OCI-LY1 (cell line): ENCODE results near the gene DNMT3A.

ENCODE experiments used
- EZH2 ChIP-seq: fragments of 200-600 bp; sonication (generic), shearing (Covaris generic); IDR thresholded peaks from 2 replicates; pipeline ENCODE4 v1.8.0; 2017; ENCODE audit warnings: borderline replicate concordance, mixed run types, mild to moderate bottlenecking, antibody characterized with exemption, low read length, moderate library complexity, mixed read lengths
- TF ChIP-seq, protein P1 (sequence below): fragments of 200-600 bp; sonication (generic), shearing (Covaris generic); IDR thresholded peaks from 2 replicates; pipeline ENCODE4 v1.5.1; 2017; ENCODE audit warnings: mild to moderate bottlenecking, antibody characterized with exemption, low read length, moderate library complexity, mixed read lengths

DNA sequence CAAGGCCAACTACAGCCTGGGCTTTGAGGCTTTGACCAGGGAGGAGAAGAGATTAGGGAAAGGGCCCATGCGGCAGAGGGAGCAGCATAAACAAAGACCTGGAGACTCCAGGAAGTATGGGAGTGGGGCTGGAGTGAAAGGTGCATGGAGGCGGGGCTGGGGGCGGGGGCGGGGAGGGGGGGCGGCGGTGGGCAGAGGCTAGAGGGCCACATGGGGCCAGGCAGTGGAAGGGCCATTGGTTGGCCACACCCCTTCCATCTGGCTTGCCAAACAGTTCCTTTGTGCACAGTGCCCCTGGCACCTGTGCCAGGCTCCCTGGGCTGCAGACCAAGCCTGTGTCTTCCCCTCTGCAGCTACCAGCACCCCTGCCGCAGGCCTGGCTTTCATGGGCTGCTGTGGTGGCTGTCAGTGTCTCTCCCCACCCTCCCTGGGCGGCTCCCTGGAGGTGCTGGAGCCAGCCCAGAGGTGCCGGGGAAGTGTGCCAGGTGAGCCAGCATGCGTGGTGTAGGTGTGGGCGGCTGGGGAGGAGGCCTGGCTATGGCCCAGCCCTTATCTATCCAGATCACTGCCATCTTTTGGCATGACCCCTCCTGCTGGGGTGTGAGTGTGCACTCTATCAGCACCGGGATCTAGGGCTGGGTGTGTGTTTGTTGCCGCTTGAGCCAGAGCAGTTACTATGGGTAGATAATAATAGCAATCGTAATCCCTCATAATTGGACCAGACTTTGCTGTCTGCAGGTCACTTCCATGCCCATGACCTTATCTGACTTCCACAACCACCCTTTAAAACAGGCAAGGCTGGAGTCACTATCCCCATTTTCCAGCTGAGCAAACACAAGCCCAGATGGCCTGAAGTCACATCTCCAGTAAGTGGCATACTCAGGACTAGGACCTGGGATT is 30.5 kb downstream of the DNMT3A start:
- TF ChIP-seq, protein P1, sequence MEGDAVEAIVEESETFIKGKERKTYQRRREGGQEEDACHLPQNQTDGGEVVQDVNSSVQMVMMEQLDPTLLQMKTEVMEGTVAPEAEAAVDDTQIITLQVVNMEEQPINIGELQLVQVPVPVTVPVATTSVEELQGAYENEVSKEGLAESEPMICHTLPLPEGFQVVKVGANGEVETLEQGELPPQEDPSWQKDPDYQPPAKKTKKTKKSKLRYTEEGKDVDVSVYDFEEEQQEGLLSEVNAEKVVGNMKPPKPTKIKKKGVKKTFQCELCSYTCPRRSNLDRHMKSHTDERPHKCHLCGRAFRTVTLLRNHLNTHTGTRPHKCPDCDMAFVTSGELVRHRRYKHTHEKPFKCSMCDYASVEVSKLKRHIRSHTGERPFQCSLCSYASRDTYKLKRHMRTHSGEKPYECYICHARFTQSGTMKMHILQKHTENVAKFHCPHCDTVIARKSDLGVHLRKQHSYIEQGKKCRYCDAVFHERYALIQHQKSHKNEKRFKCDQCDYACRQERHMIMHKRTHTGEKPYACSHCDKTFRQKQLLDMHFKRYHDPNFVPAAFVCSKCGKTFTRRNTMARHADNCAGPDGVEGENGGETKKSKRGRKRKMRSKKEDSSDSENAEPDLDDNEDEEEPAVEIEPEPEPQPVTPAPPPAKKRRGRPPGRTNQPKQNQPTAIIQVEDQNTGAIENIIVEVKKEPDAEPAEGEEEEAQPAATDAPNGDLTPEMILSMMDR: no peak
- TF ChIP-seq EZH2: no peak
